OCI-M2 (cell line): ENCODE data around the gene ACSS2.
"Not testable (repeated sequence)": the region's sequence is repeated elsewhere in the genome, so short reads cannot be mapped to it uniquely, and the experiment has no call there.

Experiments
- DNase-seq: peaks from one replicate; lab custom pipeline; 2025; ENCODE audit not compliant: unreplicated experiment; lab: John Stamatoyannopoulos, UW

The ACSS2 gene

GRCh38 chr20:34874094-34874654 lies 2.2 kb upstream of the ACSS2 start:
- DNase-seq, result peak; percentile 47

GRCh38 chr20:34875642-34876405 lies 588 bp upstream of the ACSS2 start:
- peak; percentile 93 for DNase-seq

DNA sequence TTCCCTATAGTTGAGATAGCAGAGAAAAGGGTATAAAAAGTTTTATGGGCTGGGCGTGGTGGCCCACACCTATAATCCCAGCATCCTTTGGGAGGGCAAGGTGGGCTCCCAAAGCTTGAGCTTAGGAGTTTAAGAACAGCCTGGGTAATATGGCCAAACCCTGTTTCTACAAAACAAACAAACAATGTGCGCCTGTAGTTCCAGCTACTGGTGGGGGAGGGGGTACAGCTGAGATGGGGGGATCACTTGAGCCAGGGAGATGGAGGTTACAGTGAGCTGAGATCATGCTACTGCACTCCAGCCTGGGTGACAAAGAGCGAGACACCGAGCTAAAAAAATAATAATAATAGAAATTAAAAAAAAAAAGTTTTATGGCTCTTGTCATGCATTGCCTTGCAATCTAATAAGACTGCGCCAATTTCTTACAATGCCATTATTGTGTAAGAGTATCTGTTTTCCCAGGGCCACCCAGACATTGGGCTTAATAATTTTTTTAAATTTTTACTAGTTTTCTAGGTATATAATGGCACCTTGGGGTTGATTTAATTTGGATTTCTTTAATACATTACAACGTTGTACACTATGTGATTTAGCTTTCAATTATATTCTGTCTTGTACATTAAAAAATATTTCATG lies 3.9 kb downstream of the ACSS2 start:
- DNase-seq, result no peak

- not testable (repeated sequence) for DNase-seq
Measured at GRCh38 chr20:34880971-34881370, 4.6 kb downstream of the ACSS2 start.

DNA sequence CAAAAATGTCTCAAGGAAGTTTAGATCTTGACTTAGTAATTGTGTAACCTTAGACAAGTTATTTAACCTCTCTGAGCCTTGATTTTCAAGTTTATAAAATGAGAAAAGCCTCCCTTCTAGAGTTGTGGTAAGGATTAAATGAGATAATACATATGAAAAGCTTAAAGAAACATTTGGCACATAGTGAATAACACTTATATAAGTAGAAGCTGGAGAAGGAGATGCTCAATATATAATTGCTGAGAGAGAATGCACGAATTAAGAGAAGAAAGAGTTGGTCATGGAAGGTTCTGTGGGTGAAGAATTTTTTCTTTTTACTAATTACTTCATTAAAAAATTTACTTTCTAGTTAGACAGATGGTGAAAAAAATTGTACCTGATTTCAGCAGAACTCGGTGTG lies 5.3 kb downstream of the ACSS2 start:
- no peak for DNase-seq

DNA sequence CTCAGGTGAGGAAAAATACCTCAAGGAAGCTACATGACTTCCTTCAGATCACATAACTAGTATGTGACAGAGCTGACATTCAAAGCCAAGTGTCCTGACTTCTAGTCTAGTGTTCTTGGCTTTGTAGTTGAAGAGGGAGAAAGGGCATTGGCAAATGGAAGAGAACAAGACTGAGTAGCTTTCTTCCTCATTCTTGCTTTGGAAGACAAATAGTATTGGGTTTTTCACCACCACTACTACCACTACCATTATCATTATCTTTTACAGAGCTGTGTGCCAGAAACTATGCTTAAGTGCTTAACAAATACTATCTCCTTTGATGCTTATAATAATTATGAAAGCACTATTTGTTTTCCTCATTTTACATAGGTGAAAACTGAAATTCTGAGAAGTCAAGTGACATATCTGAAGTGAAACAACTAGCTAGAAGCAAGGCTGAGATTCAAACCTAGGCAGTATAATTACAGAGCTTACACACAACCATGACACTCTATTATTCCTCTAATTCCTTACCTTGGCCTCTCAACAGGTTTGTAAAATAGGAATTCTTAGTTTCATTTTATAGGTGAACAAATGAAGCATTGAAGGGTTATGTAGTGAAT lies 6.8 kb downstream of the ACSS2 start:
- DNase-seq, result no peak

- DNase-seq, result no peak
Measured at GRCh38 chr20:34883809-34884208, 7.4 kb downstream of the ACSS2 start.

- DNase-seq, result no peak
Measured at GRCh38 chr20:34884260-34884659, 7.8 kb downstream of the ACSS2 start.

GRCh38 chr20:34886122-34886521 lies 9.7 kb downstream of the ACSS2 start:
- DNase-seq, result no peak

DNA sequence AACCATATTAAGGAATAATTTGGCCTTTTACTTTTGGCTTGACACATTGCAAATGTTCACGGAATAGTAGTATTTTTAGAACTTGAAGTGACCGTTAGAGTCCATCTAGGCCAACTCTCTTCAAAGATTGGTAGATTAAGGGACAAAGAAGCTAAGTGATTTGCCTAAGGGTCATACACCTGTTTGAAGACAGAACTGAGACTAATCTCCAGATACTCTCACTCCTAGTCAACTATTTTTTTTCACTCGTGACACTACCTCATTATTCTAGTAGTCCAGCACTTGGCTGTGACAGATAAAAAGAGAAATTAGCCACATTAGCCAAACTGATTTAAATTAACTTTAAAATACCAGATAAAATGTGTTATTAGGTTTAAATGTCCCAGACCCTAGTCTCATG lies 10.6 kb downstream of the ACSS2 start:
- no peak for DNase-seq

- DNase-seq, result peak; percentile 68
Measured at GRCh38 chr20:34888468-34888867, 12.1 kb downstream of the ACSS2 start.

DNA sequence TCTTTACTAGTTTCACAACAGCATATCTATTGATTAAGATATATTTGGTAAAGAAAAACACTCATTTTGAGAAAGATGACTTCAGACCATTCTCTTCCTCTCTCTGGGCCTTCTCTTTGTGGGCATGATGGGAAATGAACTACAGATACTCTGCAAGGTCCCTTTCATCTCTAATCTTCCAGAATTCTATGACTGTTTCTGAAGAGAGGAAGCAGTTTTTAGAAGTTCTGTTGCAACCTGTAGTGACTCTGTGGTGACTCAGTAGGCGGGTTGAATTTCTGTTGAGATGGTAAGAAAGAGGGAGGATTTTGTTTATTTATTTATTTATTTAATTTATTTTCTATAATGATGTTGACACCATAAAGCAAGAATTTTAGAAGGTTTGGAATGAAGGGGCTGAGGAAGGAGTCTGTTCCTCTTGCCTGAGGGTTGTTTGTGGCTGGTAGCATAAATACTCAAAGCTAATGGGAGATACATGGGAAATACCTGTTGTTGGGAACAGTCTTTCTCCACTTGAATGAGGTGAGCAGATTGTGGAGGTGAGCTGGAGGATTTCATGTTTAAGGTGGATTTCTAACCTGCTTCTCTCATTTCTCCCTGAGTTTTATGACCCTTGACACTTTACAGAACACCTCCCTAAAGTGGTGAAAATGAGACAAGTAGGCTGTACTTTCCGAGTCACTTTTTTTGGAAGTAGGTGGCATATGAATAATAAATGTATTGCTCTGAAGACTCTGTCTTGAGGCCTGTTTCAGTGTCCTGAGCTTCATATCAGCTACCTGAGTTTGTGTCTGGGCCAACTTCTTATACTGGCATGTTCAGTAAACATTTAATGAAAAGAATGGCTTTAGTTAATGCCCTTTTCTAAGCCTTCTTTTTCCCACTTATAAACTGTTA lies 15.0 kb downstream of the ACSS2 start:
- DNase-seq, result no peak

DNA sequence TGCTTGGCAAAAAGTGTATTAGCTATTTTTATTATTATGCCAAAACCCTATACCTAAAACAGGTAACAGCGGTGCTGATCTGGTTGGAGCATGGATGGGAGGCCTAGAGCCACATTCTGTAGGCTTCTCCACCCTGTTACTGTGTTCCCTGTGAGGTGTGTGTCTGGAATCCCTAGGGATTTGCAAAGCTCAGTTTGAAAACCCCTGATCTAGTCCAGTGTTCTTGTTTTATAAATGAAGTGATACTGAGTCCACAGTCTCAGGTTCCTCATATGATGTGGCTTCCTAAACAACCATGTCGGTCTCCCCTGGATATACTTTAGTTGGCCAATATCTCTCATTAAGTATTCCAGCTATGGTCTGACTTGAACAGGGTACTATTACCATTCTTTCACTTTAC lies 16.3 kb downstream of the ACSS2 start:
- no peak for DNase-seq

DNA sequence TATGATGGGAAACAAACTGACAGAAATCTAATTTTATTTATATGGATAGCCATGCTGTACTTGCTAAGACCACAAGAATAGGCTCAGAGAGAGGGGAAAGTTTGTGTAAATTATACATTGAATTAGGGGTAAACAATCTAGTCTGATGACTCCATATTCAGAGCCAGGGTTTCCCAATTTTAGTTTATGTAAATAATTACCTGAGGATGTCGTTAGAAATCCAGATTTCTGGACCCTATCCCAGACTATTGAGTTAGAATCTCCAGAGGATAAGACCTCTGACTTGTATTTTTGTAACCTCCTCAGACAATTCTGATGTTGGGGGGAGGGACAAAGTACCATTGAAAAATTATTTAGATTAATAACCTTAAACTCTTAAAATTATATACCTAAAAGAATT lies 18.3 kb downstream of the ACSS2 start:
- no peak for DNase-seq

- no peak for DNase-seq
Measured at GRCh38 chr20:34895465-34895864, 19.1 kb downstream of the ACSS2 start.

DNA sequence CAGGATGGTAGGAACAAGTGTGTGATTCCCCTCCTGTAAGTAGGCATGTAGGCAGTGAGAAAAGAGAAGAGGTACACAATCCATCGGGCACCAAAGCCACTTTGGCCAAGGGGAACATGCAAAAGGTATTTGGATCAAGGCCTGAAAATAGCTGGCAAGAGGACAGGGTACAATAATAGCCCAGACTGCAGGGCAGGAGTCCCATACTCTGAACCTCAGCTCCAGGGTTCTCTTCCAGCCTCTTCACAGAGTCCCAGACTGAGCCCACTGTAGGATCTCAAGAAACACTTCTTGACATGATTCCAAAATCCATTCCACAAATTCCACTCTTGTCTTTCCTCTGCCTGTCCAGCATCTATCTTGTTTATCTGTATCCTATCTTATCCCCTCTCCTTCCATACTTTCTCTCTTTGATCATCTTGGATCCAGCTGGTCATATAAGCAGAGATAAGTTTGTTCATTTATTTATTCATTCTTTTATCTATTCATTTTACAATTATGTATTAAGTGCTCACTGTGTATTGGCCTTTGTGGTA lies 19.7 kb downstream of the ACSS2 start:
- DNase-seq, result no peak

- not testable (repeated sequence) for DNase-seq
Measured at GRCh38 chr20:34898129-34898528, 21.7 kb downstream of the ACSS2 start.

GRCh38 chr20:34898731-34899130 lies 22.3 kb downstream of the ACSS2 start:
- DNase-seq, result not testable (repeated sequence)

DNA sequence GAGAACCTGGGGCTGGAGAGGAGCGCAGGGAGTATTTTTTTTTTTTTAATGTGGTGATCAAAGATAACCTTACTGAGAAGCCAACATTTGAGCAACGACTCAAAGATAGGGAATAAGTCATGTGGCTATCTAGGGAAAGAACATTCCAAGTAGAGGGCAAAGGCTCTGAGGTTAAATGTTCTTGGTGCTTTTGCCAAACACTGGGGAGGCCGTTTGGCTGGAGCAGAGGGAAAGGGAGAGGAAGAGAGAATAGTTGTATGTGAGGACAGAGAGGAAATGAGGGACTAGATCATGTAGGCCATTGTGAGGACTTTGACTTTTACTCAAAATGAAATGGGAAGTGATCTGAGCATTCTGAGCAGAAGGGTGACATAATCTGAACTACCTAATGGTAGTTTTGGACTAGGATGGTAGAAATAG lies 27.8 kb downstream of the ACSS2 start:
- DNase-seq, result no peak

DNA sequence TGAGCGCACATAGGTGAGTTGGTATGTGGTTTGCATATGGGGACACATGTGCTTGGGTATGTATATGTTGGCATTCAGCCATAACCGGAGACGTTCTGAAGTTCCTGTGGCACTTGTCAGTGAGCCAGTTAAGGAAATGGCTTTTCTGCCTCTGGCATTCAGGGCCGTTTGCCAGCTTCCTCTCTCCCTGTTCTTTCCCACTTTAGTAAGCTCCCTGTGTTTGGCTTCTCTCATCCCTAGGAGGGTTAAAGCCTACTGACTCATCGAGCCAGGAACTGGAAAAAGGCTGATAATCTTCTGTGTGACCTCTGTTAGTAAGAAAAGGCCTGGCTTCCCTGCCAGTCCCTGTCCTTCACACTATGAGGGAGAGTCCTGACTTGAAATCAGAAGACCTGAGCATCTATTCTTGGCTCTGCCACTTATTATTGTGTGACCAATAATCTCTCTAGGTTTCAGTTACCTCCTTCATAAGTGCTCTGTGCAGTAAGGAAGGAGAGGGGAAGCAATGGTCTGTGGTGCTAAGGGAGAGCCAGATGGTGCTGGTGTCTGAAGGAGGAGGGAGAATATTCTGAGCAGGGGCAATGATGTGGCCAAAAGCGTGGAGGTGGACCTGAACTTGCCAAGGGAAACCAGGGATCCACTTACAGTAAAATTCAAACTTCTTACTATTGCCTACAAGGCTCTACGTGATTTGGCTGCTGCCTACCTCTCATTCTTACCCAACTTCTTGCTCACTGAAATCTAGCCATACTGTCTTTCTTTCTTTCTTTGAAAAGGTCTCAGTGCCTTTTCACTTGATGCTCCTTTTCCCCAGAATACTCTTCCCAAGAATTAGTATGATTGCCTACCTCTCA lies 31.4 kb downstream of the ACSS2 start:
- DNase-seq, result no peak
